Activated naive CD8-positive, alpha-beta T cell (primary cell): ENCODE data around the gene WFDC2.

Experiments
- H3K27ac Mint-ChIP-seq: one replicate; pipeline ENCODE4 v1.8.0; 2021; ENCODE audit warnings: mixed read lengths
- H3K27me3 Mint-ChIP-seq: one replicate; pipeline ENCODE4 v1.8.0; 2021; ENCODE audit warnings: mixed read lengths
- H3K36me3 Mint-ChIP-seq: one replicate; pipeline ENCODE4 v1.8.0; 2021; ENCODE audit warnings: mixed read lengths
- H3K4me1 Mint-ChIP-seq: one replicate; pipeline ENCODE4 v1.8.0; 2021; ENCODE audit warnings: low read depth, mixed read lengths
- H3K4me3 Mint-ChIP-seq: one replicate; pipeline ENCODE4 v1.8.0; 2021; ENCODE audit warnings: mild to moderate bottlenecking, mixed read lengths
- H3K9me3 Mint-ChIP-seq: one replicate; pipeline ENCODE4 v1.8.0; 2021; ENCODE audit warnings: low read depth, mixed read lengths

Gene WFDC2

GRCh38 chr20:45441746-45442145 is 27.8 kb upstream of the WFDC2 start:
- H3K36me3 Mint-ChIP-seq = no peaks in the 10 kb centered on the region
- H3K4me3 Mint-ChIP-seq = no peak overlapping the region
- no peak overlapping the region for H3K27ac Mint-ChIP-seq
- peaks cover 28% of the 10 kb centered on the region for H3K4me1 Mint-ChIP-seq
- no peaks in the 10 kb centered on the region for H3K9me3 Mint-ChIP-seq
- H3K27me3 Mint-ChIP-seq = no peaks in the 10 kb centered on the region

GRCh38 chr20:45444050-45444449 is 25.5 kb upstream of the WFDC2 start:
- Mint-ChIP-seq H3K4me3 (no peak overlapping the region), H3K4me1 (peaks cover 22% of the 10 kb centered on the region), H3K9me3 (no peaks in the 10 kb centered on the region), H3K27ac (peak overlapping the region; percentile 1), H3K36me3 (peaks cover 4% of the 10 kb centered on the region), H3K27me3 (peaks cover 2% of the 10 kb centered on the region)

- peaks cover 22% of the 10 kb centered on the region for H3K4me1 Mint-ChIP-seq
- H3K27ac Mint-ChIP-seq = no peak overlapping the region
- H3K4me3 Mint-ChIP-seq = no peak overlapping the region
These were observed 23.6 kb upstream of the WFDC2 start for GRCh38 chr20:45445805-45446562.

GRCh38 chr20:45448270-45448669 is 21.3 kb upstream of the WFDC2 start:
- peaks cover 22% of the 10 kb centered on the region for H3K4me1 Mint-ChIP-seq
- no peaks in the 10 kb centered on the region for H3K9me3 Mint-ChIP-seq
- peaks cover 2% of the 10 kb centered on the region for H3K27me3 Mint-ChIP-seq
- H3K36me3 Mint-ChIP-seq = peaks cover 4% of the 10 kb centered on the region
- no peak overlapping the region for H3K27ac Mint-ChIP-seq
- H3K4me3 Mint-ChIP-seq = no peak overlapping the region

More at GRCh38 chr20:45445805-45446562, 23.6 kb upstream of the WFDC2 start:
- Mint-ChIP-seq H3K27me3 (peaks cover 2% of the 10 kb centered on the region), H3K36me3 (peaks cover 4% of the 10 kb centered on the region), H3K9me3 (no peaks in the 10 kb centered on the region)

GRCh38 chr20:45449528-45449927 is 20.0 kb upstream of the WFDC2 start:
- Mint-ChIP-seq H3K4me1 (peaks cover 11% of the 10 kb centered on the region), H3K4me3 (no peak overlapping the region), H3K36me3 (peaks cover 4% of the 10 kb centered on the region), H3K9me3 (no peaks in the 10 kb centered on the region), H3K27ac (no peak overlapping the region), H3K27me3 (peaks cover 2% of the 10 kb centered on the region)

GRCh38 chr20:45450097-45450818 is 19.3 kb upstream of the WFDC2 start:
- Mint-ChIP-seq H3K4me3 (no peak overlapping the region), H3K27me3 (peaks cover 2% of the 10 kb centered on the region), H3K4me1 (peaks cover 4% of the 10 kb centered on the region), H3K36me3 (peaks cover 4% of the 10 kb centered on the region), H3K27ac (no peak overlapping the region), H3K9me3 (no peaks in the 10 kb centered on the region)

GRCh38 chr20:45452238-45452637 is 17.3 kb upstream of the WFDC2 start:
- H3K4me1 Mint-ChIP-seq = no peaks in the 10 kb centered on the region
- no peaks in the 10 kb centered on the region for H3K9me3 Mint-ChIP-seq
- H3K36me3 Mint-ChIP-seq = peaks cover 7% of the 10 kb centered on the region
- H3K4me3 Mint-ChIP-seq = no peak overlapping the region
- peaks cover 2% of the 10 kb centered on the region for H3K27me3 Mint-ChIP-seq
- no peak overlapping the region for H3K27ac Mint-ChIP-seq

- H3K9me3 Mint-ChIP-seq = no peaks in the 10 kb centered on the region
- H3K36me3 Mint-ChIP-seq = peaks cover 6% of the 10 kb centered on the region
- H3K27me3 Mint-ChIP-seq = peaks cover 2% of the 10 kb centered on the region
- no peak overlapping the region for H3K27ac Mint-ChIP-seq
- no peaks in the 10 kb centered on the region for H3K4me1 Mint-ChIP-seq
- no peak overlapping the region for H3K4me3 Mint-ChIP-seq
These were observed 16.5 kb upstream of the WFDC2 start for GRCh38 chr20:45452772-45453691.

- no peak overlapping the region for H3K27ac Mint-ChIP-seq
- peaks cover 3% of the 10 kb centered on the region for H3K36me3 Mint-ChIP-seq
- no peaks in the 10 kb centered on the region for H3K27me3 Mint-ChIP-seq
- H3K4me3 Mint-ChIP-seq = no peak overlapping the region
- no peaks in the 10 kb centered on the region for H3K4me1 Mint-ChIP-seq
- H3K9me3 Mint-ChIP-seq = no peaks in the 10 kb centered on the region
These were observed 12.9 kb upstream of the WFDC2 start for GRCh38 chr20:45456632-45457031.

GRCh38 chr20:45459606-45460005 is 9.9 kb upstream of the WFDC2 start:
- peaks cover 3% of the 10 kb centered on the region for H3K36me3 Mint-ChIP-seq
- H3K4me1 Mint-ChIP-seq = no peaks in the 10 kb centered on the region
- H3K9me3 Mint-ChIP-seq = no peaks in the 10 kb centered on the region
- no peak overlapping the region for H3K27ac Mint-ChIP-seq
- no peaks in the 10 kb centered on the region for H3K27me3 Mint-ChIP-seq
- H3K4me3 Mint-ChIP-seq = no peak overlapping the region

GRCh38 chr20:45461225-45461624 is 8.3 kb upstream of the WFDC2 start:
- H3K36me3 Mint-ChIP-seq = peaks cover under 1% of the 10 kb centered on the region
- no peak overlapping the region for H3K27ac Mint-ChIP-seq
- peaks cover 2% of the 10 kb centered on the region for H3K27me3 Mint-ChIP-seq
- no peaks in the 10 kb centered on the region for H3K9me3 Mint-ChIP-seq
- no peak overlapping the region for H3K4me3 Mint-ChIP-seq
- no peaks in the 10 kb centered on the region for H3K4me1 Mint-ChIP-seq

- Mint-ChIP-seq H3K27me3 (peaks cover 6% of the 10 kb centered on the region), H3K27ac (no peak overlapping the region), H3K36me3 (peaks cover 4% of the 10 kb centered on the region), H3K4me3 (no peak overlapping the region), H3K4me1 (no peaks in the 10 kb centered on the region), H3K9me3 (no peaks in the 10 kb centered on the region)
These were observed 6.6 kb upstream of the WFDC2 start for GRCh38 chr20:45462711-45463509.

GRCh38 chr20:45463709-45464108 is 5.8 kb upstream of the WFDC2 start:
- Mint-ChIP-seq H3K27ac (no peak overlapping the region), H3K9me3 (no peaks in the 10 kb centered on the region), H3K4me3 (no peak overlapping the region), H3K4me1 (no peaks in the 10 kb centered on the region), H3K36me3 (peaks cover 6% of the 10 kb centered on the region), H3K27me3 (peaks cover 6% of the 10 kb centered on the region)
